Measurements from ENCODE around the gene USP53.

DNA sequence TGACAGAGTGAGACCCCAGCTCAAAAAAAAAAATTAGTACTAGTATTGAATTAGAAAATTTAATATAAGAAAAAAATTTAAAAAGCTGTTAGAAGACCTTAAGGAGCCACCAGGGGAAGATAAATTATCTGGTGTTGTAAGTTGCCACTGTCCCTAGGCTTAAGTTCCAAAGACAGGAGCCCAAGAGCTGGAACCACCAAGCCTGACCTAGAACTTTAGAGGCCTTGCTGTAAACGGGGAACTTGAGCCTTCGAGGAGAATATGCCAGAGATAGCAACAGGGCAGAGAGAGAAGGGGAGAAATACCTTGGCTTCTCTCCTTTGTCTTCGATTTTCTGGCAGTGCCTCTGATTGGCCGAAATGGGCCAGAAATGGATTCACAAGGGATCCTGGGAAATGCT is 8.9 kb downstream of the USP53 start:
- TF ChIP-seq, protein P1, sequence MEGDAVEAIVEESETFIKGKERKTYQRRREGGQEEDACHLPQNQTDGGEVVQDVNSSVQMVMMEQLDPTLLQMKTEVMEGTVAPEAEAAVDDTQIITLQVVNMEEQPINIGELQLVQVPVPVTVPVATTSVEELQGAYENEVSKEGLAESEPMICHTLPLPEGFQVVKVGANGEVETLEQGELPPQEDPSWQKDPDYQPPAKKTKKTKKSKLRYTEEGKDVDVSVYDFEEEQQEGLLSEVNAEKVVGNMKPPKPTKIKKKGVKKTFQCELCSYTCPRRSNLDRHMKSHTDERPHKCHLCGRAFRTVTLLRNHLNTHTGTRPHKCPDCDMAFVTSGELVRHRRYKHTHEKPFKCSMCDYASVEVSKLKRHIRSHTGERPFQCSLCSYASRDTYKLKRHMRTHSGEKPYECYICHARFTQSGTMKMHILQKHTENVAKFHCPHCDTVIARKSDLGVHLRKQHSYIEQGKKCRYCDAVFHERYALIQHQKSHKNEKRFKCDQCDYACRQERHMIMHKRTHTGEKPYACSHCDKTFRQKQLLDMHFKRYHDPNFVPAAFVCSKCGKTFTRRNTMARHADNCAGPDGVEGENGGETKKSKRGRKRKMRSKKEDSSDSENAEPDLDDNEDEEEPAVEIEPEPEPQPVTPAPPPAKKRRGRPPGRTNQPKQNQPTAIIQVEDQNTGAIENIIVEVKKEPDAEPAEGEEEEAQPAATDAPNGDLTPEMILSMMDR (IDR thresholded peaks at IDR 0.05): no peak
- no peak for TF ChIP-seq POLR2A (IDR thresholded peaks at IDR 0.05)
- TF ChIP-seq POLR2AphosphoS5 (IDR thresholded peaks at IDR 0.05): no peak

Measured in gastroesophageal sphincter (tissue), 3 donors.